DMS 273 treated with DMSO at 0.1 percent for 48 hours (cell line): ENCODE measurements around the gene RPL13.
"Not testable (repeated sequence)": the region's sequence is repeated elsewhere in the genome, so short reads cannot be mapped to it uniquely, and the experiment has no call there.

Source experiments
- DNase-seq: peaks from one replicate; lab custom pipeline; 2025; lab: John Stamatoyannopoulos, UW

The RPL13 gene

GRCh38 chr16:89577055-89577759 lies 16.7 kb downstream of the RPL13 start:
- DNase-seq = no peak

- no peak for DNase-seq
These were observed 18.9 kb downstream of the RPL13 start for GRCh38 chr16:89579351-89579750.

GRCh38 chr16:89581045-89581695 lies 20.7 kb downstream of the RPL13 start:
- no peak for DNase-seq

GRCh38 chr16:89581861-89582563 lies 21.5 kb downstream of the RPL13 start:
- no peak for DNase-seq

GRCh38 chr16:89582614-89583196 lies 22.2 kb downstream of the RPL13 start:
- DNase-seq = no peak

- no peak for DNase-seq
These were observed 22.9 kb downstream of the RPL13 start for GRCh38 chr16:89583197-89583894.

GRCh38 chr16:89583895-89584644 lies 23.6 kb downstream of the RPL13 start:
- DNase-seq = no peak

GRCh38 chr16:89584768-89585549 lies 24.5 kb downstream of the RPL13 start:
- no peak for DNase-seq

- no peak for DNase-seq
These were observed 25.7 kb downstream of the RPL13 start for GRCh38 chr16:89586218-89586617.

- no peak for DNase-seq
These were observed 26.4 kb downstream of the RPL13 start for GRCh38 chr16:89586853-89587252.

- not testable (repeated sequence) for DNase-seq
These were observed 27.2 kb downstream of the RPL13 start for GRCh38 chr16:89587676-89588075.

- DNase-seq = no peak
These were observed 28.1 kb downstream of the RPL13 start for GRCh38 chr16:89588413-89589109.

GRCh38 chr16:89589241-89589926 lies 28.9 kb downstream of the RPL13 start:
- no peak for DNase-seq

GRCh38 chr16:89593841-89594240 lies 33.4 kb downstream of the RPL13 start:
- DNase-seq = no peak

GRCh38 chr16:89595330-89596060 lies 35.0 kb downstream of the RPL13 start:
- DNase-seq = no peak

GRCh38 chr16:89596061-89596689 lies 35.7 kb downstream of the RPL13 start:
- no peak for DNase-seq

GRCh38 chr16:89596957-89597649 lies 36.6 kb downstream of the RPL13 start:
- no peak for DNase-seq

GRCh38 chr16:89598199-89598598 lies 37.7 kb downstream of the RPL13 start:
- DNase-seq = peak; percentile 13
